Inflammatory macrophage treated with lipopolysaccharide for 1 hour (primary cell): Measurements from ENCODE around the gene ESYT3.

ENCODE experiments used
- DNase-seq, 2 donors: peaks; one replicate each; pipeline ENCODE4 v3.0.0-alpha.2; 2020 to 2022

The ESYT3 gene, protein sequence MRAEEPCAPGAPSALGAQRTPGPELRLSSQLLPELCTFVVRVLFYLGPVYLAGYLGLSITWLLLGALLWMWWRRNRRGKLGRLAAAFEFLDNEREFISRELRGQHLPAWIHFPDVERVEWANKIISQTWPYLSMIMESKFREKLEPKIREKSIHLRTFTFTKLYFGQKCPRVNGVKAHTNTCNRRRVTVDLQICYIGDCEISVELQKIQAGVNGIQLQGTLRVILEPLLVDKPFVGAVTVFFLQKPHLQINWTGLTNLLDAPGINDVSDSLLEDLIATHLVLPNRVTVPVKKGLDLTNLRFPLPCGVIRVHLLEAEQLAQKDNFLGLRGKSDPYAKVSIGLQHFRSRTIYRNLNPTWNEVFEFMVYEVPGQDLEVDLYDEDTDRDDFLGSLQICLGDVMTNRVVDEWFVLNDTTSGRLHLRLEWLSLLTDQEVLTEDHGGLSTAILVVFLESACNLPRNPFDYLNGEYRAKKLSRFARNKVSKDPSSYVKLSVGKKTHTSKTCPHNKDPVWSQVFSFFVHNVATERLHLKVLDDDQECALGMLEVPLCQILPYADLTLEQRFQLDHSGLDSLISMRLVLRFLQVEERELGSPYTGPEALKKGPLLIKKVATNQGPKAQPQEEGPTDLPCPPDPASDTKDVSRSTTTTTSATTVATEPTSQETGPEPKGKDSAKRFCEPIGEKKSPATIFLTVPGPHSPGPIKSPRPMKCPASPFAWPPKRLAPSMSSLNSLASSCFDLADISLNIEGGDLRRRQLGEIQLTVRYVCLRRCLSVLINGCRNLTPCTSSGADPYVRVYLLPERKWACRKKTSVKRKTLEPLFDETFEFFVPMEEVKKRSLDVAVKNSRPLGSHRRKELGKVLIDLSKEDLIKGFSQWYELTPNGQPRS

GRCh38 chr3:138434276-138434874 is at the start of gene ESYT3:
Gene ESYT3 (plus strand): TSS chr3:138434616. CDS start chr3:138434799, 183 bp downstream.
- peak; percentile 31 to 61 for DNase-seq

DNA sequence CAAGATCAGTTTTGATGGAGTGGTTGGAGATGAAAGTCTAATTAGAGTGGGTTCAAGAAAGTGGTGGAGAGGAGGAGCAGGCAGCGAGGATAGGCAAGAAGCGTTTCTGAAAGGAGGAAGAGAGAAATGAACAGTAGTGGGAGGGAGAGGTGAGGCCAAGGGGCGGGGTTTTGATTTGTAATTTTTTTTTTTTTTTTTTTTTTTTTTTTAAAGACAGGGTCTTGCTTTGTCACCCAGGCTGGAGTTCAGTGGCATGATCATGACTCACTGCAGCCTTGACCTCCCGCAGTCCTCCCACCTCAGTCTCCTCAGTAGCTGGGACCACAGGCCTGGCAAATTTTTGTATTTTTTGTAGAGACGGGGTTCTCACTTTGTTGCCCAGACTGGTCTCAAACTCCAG is 49.4 kb upstream of the ESYT3 start:
- DNase-seq, result peak; percentile 50 to 71

DNA sequence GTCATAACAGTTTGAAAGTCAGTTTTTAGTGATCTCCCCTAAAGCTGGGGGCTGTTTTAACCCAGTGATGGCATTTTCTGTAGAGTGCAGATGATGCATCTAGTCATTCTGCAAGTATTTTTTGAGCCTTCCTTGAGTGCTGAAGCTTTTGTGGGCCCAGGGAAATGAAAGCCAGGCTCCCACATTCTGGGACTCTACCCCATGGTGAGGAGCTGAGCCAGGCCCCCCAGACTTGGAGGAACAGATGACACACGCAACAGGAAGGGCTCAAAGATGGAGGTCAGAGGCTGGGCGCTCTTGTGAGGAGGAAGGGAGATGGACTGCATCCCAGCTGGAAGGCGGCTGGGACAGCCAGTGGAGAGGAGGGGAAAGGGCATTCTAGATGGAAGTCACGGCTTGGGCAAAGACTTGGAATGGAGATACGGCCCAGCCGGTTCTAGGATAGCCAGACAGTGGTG is 45.2 kb upstream of the ESYT3 start:
- no peak for DNase-seq

- no peak for DNase-seq
Measured at GRCh38 chr3:138389841-138390581, 44.4 kb upstream of the ESYT3 start.

- no peak for DNase-seq
Measured at GRCh38 chr3:138390582-138390932, 43.9 kb upstream of the ESYT3 start.

DNA sequence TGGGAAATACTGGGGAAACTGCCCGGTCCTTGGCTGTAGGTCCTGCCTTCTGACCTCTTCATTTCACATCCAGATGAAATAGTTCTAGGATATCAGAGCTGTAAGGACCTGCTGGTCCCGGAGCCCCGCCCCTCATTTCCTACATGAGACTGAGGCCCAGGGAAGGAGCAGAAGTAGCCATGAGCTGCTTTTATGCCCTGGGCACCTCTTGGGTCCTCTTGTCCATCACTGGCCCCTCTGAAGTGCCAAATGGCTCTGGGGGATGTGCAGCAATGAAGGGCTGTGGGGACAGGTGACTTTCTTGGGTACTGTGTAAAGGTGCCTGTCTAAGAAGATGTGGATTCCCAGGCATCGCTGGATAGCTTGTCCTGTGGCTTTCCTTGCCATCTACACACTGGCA is 40.3 kb upstream of the ESYT3 start:
- DNase-seq, result no peak

DNA sequence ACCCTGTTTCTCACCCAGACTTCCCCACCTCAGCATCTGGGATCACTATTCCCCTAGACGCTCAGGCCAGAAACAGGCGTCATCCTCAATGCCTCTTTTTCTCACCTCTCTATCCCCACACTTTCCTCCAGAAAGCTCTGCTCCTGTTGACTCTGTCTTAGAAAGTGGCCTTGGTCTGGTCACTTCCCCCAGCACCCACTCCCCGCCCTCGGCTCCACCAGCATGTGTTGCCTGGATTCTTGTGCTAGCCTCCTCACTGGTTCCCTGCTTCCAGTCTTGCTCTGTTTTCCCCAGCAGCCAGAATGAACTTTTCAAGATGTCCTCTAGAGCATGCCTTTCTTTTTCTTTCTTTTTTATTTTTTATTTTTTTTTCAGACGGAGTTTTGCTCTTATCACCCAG is 39.7 kb upstream of the ESYT3 start:
- peak in 1 of 2 donors; percentile 31 for DNase-seq

GRCh38 chr3:138395865-138396751 is 38.3 kb upstream of the ESYT3 start:
- DNase-seq, result no peak

DNA sequence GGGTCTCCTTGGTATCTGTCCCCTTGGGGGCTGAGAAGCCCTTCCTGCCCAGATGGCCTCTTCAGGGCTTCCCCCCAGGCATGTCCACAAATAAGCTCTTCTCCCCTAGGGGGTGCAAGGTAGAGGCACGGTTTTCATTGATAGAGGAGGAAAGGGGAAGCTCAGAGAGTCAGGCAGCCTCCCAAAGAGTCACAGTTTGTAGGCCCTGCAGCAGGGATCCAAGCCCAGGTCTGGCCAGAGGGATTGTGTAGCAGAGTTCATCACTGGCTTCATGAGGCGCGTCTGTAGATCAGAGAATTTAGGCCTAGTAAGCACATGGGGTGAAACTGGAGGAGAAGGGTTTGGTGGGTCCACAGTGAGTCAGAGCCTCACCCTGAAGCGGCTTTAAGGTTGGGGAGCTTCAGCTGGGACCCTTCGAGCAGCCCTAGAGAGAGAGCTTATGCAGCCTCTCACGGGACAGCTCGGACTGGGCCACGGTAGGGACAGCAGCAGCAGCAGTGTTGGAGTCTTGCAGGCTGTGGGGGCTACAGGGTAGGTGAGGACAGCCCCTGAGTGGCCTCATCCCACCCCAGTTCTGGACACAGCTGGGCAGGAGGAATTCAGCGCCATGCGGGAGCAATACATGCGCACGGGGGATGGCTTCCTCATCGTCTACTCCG is 37.5 kb upstream of the ESYT3 start:
- no peak for DNase-seq

GRCh38 chr3:138397983-138398382 is 36.4 kb upstream of the ESYT3 start:
- no peak for DNase-seq

DNA sequence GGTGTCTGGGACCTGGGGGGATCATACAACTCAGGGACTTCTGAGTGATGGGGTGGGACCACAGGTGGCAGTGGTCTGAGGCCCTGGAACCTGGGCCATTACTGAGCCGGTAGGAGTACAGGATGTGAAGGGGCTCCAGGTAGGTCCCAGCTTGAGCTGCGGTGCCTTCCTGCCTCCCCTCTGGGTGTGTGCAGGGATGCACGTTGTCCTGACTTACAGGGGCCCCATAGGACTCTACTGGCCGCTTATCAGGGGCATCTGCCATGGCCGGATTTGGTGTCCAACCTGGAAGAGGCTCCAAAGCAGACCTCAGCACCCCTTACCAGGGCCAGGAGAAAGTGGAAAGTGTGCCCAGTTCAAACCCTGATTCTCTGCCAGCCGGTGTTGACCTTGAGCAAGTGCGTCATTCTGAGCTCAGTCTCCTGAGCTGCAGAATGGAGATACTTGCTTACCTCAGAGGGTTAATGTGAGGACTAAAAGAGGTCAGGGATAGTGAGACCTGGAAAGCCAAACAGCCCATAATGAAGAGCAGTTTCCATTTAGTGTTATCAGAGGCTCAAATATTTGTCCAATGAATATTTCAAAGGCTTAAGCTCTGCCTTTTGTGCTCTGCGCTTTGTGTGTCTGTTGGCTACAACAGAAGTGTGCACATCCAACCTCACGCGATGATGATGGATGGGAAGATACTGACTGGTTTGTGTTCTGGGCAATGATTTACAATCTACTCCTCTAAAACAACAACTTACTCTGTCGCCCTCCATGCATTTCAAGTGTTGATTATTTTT is 35.4 kb upstream of the ESYT3 start:
- DNase-seq, result no peak

DNA sequence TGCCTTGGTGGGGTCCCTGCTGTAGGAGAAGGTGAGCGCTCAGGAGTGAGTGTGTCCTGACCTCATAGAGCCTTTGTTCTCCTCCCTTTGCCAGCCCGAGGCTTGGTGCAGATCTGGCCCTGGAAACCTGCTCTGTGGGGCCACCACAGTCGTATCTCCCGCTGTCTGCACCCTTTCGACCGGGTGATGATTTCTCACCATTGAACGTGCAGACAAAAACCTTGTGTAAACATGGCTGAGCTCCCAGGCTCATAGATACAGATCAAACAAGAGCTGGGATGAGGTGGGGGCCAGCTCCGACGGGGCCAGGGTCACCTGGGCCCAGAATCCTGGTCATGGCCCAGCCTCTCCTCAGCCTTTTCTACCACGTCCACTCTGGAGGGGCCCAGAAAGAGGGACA is 34.6 kb upstream of the ESYT3 start:
- DNase-seq, result no peak

- DNase-seq, result no peak
Measured at GRCh38 chr3:138400651-138401070, 33.8 kb upstream of the ESYT3 start.

- no peak for DNase-seq
Measured at GRCh38 chr3:138401834-138402233, 32.6 kb upstream of the ESYT3 start.

GRCh38 chr3:138404121-138404520 is 30.3 kb upstream of the ESYT3 start:
- no peak for DNase-seq

GRCh38 chr3:138405001-138405400 is 29.4 kb upstream of the ESYT3 start:
- no peak for DNase-seq

GRCh38 chr3:138405486-138405885 is 28.9 kb upstream of the ESYT3 start:
- no peak for DNase-seq

GRCh38 chr3:138406606-138407005 is 27.8 kb upstream of the ESYT3 start:
- DNase-seq, result no peak

DNA sequence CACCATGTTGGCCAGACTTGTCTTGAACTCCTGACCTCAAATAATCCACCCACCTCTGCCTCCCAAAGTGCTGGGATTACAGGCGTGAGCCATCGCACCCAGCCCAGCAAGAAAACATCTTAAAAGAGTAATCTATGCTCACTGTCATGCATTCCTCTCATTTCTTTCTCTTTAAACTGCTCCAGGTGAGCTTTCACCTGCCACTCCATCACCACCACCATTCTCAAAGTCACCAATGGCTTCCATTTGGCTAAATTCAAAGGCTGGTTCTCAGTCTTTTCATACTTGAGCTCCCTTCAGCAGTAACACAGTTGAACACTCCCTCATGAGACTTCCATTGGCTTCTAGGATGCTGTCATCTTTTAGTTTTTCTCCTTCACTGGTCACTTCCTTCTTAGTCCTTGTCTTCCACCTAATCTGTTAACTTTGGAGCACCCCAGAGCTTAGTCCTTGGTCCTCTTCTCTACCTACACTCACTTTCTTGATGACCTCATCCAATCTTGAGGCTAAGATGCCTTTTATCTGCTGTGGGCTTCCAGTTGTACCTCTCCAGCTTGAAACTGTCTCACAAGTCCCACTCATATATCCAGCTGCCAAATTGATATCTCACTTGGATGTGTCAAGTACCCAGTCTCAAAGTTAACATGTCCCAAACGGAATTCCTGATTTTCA is 27.0 kb upstream of the ESYT3 start:
- DNase-seq, result no peak
